Lower lobe of right lung (tissue), 2 donors: Measurements from ENCODE around the gene EVX2. TPM values are rescaled to one million over a fixed set of nuclear protein-coding genes. Genes with fewer than 3 reads are reported as not detected.

Source experiments
- ATAC-seq, 2 donors: fragments of 200-7000 bp; cut with Tn5 transposase; one replicate each; pipeline ENCODE4 v1.9.1; 2020 to 2022; ENCODE audit warnings: mild to moderate bottlenecking in 2 of 2, moderate library complexity in 2 of 2
- DNase-seq: peaks from one replicate; pipeline ENCODE4 v3.0.0-alpha.2; 2020
- H3K27ac ChIP-seq: fragments of 200-600 bp; one replicate; pipeline ENCODE4 v1.8.0; 2022
- H3K27me3 ChIP-seq: fragments of 200-600 bp; one replicate; pipeline ENCODE4 v1.8.0; 2022; ENCODE audit warnings: low read depth
- H3K36me3 ChIP-seq: fragments of 200-600 bp; one replicate; pipeline ENCODE4 v1.8.0; 2022; ENCODE audit warnings: mild to moderate bottlenecking
- H3K4me1 ChIP-seq: fragments of 200-600 bp; one replicate; pipeline ENCODE4 v1.8.0; 2022
- H3K4me3 ChIP-seq: fragments of 200-600 bp; one replicate; pipeline ENCODE4 v1.8.0; 2022; ENCODE audit warnings: mild to moderate bottlenecking
- H3K9me3 ChIP-seq: fragments of 200-600 bp; one replicate; pipeline ENCODE4 v1.8.0; 2022
- intact Hi-C: fragments of 100-400 bp; cut with DNase I; formaldehyde crosslinking; loops from one replicate; pipeline ENCODE4 v1.11.0; 2022
- total RNA-seq: library from RNA; stranded (reverse); fragmentation: NEBNext Ultra II Directional; extraction: Animal tissue kit (Norgen Biotek cat#: 25700); gene quantifications from one replicate; pipeline ENCODE4 v1.2.1, GENCODE V29; 2021
- TF ChIP-seq, protein P1 (sequence below): fragments of 200-600 bp; IDR thresholded peaks from one replicate; pipeline ENCODE4 v1.8.0; 2022; ENCODE audit warnings: antibody characterized with exemption, mild to moderate bottlenecking
- donor health status: DM: no; HTN: yes; CAD: no; lungs with severe emphysema.

Gene EVX2
- total RNA-seq, 1 donor from 2014 or later, result not detected

DNA sequence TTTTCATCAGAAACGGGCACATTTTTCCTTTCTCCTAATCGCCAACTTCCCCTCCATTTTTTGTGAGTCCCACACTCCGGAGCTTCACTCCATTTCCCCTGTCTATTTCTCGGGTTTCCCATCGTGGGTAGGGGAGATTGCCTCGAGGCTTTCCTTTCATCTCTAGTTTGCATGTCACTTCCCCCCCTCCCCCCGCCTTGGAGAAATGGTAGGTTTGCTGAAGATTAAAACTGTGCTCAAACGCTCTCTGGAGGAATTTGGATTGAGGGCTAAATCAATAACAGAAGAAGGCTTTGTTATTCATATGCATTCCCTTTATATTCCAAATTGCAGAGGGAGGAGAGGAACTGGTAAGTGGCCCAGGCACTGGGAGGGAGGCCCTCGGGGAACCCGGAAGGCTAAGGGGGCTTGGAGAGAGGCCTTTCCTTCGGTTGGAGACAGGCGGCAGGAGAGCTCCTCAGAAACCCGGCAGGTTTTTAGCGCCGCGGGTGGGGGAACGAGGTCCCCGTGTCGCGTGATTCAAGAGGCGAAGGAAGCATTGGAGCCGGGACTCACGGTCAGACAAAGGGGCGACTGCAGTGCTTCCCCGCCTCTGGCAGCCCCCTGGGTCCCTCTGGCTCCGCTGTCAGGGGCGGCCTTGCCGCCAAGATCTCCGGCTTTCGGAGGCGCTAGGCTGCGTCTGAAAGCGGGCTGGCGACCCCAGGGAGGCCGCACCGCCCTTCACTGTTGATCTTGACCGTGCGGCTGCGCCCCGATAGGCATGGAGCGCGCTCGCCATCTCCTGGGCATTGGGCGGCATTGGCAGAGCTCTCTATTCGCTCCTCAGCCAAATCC is 13.4 kb upstream of the EVX2 start:
- peak; percentile 71 for DNase-seq
- H3K9me3 ChIP-seq, result no peaks in the 10 kb centered on the region
- TF ChIP-seq, protein P1, sequence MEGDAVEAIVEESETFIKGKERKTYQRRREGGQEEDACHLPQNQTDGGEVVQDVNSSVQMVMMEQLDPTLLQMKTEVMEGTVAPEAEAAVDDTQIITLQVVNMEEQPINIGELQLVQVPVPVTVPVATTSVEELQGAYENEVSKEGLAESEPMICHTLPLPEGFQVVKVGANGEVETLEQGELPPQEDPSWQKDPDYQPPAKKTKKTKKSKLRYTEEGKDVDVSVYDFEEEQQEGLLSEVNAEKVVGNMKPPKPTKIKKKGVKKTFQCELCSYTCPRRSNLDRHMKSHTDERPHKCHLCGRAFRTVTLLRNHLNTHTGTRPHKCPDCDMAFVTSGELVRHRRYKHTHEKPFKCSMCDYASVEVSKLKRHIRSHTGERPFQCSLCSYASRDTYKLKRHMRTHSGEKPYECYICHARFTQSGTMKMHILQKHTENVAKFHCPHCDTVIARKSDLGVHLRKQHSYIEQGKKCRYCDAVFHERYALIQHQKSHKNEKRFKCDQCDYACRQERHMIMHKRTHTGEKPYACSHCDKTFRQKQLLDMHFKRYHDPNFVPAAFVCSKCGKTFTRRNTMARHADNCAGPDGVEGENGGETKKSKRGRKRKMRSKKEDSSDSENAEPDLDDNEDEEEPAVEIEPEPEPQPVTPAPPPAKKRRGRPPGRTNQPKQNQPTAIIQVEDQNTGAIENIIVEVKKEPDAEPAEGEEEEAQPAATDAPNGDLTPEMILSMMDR, result peak; percentile 86
- H3K36me3 ChIP-seq, result no peaks in the 10 kb centered on the region
- intact Hi-C loops, result loop anchor here (10.0 kb wide), 1 partner anchor 402 kb away; no protein-coding TSS in a partner anchor
- H3K27ac ChIP-seq, result no peak overlapping the region
- H3K27me3 ChIP-seq, result peaks cover 98% of the 10 kb centered on the region
- peak overlapping the region; percentile 54 for H3K4me3 ChIP-seq
- ATAC-seq, result peak; percentile 86 to 95
- H3K4me1 ChIP-seq, result peaks cover 26% of the 10 kb centered on the region

DNA sequence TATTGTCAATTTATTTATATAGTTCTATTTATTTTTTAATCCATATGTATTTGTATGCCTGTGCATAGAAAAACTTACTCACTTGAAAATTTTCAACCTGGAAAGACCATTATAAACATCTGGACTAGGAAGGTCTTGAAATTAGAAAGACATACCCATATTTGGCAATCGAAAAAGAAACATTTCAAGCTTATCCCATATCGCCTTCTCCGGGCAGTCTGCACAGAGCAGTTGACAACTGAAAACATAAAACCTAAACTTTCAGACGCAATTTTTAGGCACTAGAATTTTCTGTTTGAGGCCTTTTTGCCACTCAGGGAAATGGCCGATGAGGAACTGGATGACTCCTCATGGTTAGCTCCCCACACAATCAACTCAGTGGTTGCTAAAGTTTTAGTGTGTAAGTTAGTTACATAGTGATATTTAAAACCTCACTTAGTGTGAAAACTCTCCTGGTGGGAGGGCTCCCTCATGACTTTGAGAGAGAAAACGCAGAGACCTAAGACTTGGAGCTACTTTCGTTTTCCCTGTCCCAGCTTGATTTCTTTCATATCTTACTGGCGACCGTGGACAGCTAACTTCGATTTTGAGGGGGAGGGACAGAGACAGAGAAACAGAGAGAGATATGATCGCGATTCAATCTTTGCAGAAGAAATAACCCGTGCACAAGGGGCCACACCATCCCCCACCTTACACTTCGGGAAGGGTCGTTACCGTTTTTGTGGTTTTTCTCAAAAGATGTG is 12.7 kb upstream of the EVX2 start:
- H3K36me3 ChIP-seq, result no peaks in the 10 kb centered on the region
- TF ChIP-seq, protein P1, result no peak
- no peak overlapping the region for H3K27ac ChIP-seq
- H3K4me1 ChIP-seq, result peaks cover 26% of the 10 kb centered on the region
- intact Hi-C loops, result loop anchor here (10.0 kb wide), 1 partner anchor 402 kb away; no protein-coding TSS in a partner anchor
- H3K27me3 ChIP-seq, result peaks cover 98% of the 10 kb centered on the region
- H3K9me3 ChIP-seq, result no peaks in the 10 kb centered on the region
- ATAC-seq (no peak), DNase-seq (no peak)
- H3K4me3 ChIP-seq, result peak overlapping the region; percentile 54

DNA sequence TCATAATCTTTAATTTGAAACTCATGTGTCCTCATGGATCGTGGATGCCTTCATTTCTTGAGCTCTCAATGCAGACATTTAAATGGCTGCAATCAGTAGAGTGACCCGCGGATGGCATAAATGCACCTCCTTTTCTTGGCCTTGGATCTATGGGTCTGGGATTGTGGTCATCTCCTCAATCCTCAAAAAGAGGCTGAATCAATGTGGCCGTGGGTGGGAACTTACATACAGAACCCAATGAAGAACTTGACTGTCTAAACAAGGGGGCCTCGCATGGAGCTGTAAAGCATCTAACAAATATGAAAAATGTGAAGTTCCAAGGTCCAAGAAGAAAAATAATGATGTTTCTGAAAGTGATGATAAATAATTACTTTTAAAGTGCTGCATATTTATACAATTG is 11.7 kb upstream of the EVX2 start:
- Histone ChIP-seq H3K27ac (no peak overlapping the region), H3K4me1 (peaks cover 26% of the 10 kb centered on the region), H3K27me3 (peaks cover 98% of the 10 kb centered on the region), H3K9me3 (no peaks in the 10 kb centered on the region), H3K4me3 (no peak overlapping the region), H3K36me3 (no peaks in the 10 kb centered on the region)
- TF ChIP-seq, protein P1, result no peak
- intact Hi-C loops, result loop anchor here (10.0 kb wide), 1 partner anchor 401 kb away; no protein-coding TSS in a partner anchor
- DNase-seq, result no peak
- no peak for ATAC-seq

DNA sequence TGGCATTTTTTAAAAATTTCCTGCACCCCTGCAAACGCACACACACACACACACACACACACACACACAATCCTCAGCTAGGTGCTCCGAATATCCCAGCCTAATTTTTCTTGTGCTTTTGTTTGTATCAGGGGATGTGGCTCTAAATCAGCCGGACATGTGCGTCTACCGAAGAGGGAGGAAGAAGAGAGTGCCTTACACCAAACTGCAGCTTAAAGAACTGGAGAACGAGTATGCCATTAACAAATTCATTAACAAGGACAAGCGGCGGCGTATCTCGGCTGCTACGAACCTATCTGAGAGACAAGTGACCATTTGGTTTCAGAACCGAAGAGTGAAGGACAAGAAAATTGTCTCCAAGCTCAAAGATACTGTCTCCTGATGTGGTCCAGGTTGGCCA is 10.6 kb upstream of the EVX2 start:
- DNase-seq, result no peak
- Histone ChIP-seq H3K36me3 (no peaks in the 10 kb centered on the region), H3K4me1 (peaks cover 26% of the 10 kb centered on the region), H3K27ac (no peak overlapping the region), H3K9me3 (no peaks in the 10 kb centered on the region), H3K27me3 (peaks cover 98% of the 10 kb centered on the region), H3K4me3 (no peak overlapping the region)
- ATAC-seq, result no peak
- TF ChIP-seq, protein P1, result no peak
- intact Hi-C loops, result loop anchor here (10.0 kb wide), 1 partner anchor 400 kb away; no protein-coding TSS in a partner anchor

DNA sequence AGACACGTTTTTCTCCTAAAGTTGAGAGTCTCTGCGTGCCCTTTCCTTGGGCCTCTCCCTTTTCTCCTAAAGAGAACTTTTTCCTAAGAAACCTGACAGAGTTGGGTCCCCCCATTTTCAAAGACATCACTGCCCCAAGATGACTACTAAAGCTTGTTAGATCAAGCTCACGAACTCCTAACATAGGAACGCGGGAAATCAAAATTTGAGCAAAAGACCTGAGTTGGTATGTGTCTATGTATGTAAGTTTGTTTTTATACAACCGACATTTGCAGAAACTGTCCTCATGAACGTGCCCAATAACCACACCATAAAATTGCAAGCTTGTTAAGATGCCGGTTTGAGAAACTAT is 10.1 kb upstream of the EVX2 start:
- intact Hi-C loops, result loop anchor here (10.0 kb wide), 1 partner anchor 399 kb away; no protein-coding TSS in a partner anchor

More for the DNA sequence above, 10.1 kb upstream of the EVX2 start:
- no peak for DNase-seq
- TF ChIP-seq, protein P1, result no peak
- Histone ChIP-seq H3K4me1 (peaks cover 26% of the 10 kb centered on the region), H3K36me3 (no peaks in the 10 kb centered on the region), H3K27me3 (peaks cover 98% of the 10 kb centered on the region), H3K4me3 (no peak overlapping the region), H3K9me3 (no peaks in the 10 kb centered on the region), H3K27ac (no peak overlapping the region)
- no peak for ATAC-seq
